Inflammatory macrophage treated with lipopolysaccharide for 1 hour (primary cell): Measurements from ENCODE around the gene JAG2.

Experiments
- DNase-seq, 2 donors: peaks; one replicate each; pipeline ENCODE4 v3.0.0-alpha.2; 2020 to 2022

JAG2 gene

DNA sequence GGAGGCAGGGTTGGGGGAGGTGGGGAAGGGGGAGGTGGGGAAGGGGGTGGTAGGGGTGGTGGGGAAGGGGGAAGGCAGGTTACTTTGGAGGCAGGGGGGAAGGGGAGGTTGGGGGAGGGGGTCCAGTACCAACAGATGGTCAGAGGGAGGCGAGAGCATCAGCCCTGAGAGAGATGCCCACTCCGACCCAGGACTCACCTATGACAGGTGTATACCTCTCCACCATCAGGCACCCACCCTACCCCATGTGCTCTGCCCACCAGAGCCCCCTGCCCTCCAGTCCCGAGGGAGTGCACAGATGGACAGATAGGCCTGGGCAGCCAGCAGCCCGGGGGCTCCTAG is 18.6 kb downstream of the JAG2 start:
- no peak for DNase-seq

DNA sequence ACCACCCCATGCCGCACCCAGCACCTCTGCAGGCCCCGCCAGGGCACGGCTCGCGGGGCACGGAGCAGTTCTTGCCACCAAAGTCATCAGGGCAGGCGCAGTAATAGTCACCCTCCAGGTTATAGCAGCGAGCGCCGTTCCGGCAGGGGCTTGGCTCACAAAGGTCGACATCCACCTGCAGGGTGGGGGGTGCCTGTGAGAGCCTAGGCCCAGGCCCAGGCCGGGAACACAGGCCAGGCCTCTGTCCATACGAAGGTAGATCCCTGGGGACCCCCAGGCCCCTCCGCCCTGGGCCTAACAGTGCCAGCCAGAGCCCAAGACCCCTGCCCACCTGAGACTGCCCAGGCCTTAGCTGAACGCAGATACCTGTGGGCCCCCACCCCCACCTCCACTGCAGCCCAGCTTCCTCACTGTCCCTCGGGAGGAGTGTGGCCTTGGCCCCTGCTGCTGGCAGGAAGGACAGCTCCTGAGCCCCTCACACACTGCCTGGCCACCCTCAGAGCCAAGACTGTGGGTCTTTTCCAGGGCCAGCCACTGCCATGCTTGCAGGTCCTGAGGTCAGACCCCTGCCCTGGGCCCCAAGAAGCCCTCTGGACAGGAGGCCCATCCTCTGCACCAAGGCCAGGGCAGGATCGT is 19.3 kb downstream of the JAG2 start:
- DNase-seq, result no peak

GRCh38 chr14:105148604-105149145 is 19.9 kb downstream of the JAG2 start:
- no peak for DNase-seq

GRCh38 chr14:105147671-105148603 is 20.6 kb downstream of the JAG2 start:
- no peak for DNase-seq

GRCh38 chr14:105146976-105147635 is 21.5 kb downstream of the JAG2 start:
- DNase-seq, result no peak

- no peak for DNase-seq
These were observed 22.2 kb downstream of the JAG2 start for GRCh38 chr14:105146181-105146975.

GRCh38 chr14:105145381-105146180 is 23.0 kb downstream of the JAG2 start:
- DNase-seq, result no peak

DNA sequence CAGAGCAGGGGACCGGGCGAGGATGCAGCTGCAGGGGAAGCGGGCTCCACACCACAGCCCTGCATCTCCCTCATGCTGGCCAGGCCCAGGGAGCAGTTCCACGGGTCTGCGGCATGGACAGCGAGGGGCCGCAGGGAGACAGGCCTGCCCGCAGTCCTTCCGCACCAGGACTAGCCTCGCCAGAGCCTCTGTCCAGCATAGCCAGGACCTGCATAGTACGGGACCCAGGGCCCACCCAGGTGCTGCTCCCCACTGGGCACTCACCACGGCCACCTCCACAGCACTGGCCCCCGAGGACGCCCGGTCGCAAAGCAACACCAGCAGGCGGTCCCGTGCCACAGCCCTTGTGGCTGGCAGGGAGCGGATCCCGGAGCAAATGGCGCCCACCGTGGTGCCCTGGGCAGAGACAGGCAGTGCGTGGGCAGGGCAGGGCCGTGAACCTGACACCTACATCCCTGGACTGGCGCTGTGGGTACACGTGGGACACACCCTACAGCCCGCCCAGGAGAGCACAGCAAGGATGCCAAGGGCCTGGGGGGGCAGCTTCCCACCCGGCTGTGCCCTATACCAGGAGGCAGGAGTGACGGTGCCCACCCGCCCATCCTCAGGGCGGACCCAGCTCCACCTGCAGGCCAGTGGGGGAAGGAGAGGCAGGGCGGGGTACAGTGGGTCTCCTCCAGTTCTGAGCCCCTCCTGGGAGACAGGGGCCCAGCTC is 23.8 kb downstream of the JAG2 start:
- DNase-seq, result no peak

GRCh38 chr14:105144026-105144665 is 24.4 kb downstream of the JAG2 start:
- DNase-seq, result no peak

- DNase-seq, result no peak
These were observed 25.0 kb downstream of the JAG2 start for GRCh38 chr14:105143451-105144025.

GRCh38 chr14:105142651-105143450 is 25.7 kb downstream of the JAG2 start:
- DNase-seq, result no peak

GRCh38 chr14:105141486-105142281 is 26.9 kb downstream of the JAG2 start:
- DNase-seq, result no peak

- no peak for DNase-seq
These were observed 27.6 kb downstream of the JAG2 start for GRCh38 chr14:105141026-105141425.

DNA sequence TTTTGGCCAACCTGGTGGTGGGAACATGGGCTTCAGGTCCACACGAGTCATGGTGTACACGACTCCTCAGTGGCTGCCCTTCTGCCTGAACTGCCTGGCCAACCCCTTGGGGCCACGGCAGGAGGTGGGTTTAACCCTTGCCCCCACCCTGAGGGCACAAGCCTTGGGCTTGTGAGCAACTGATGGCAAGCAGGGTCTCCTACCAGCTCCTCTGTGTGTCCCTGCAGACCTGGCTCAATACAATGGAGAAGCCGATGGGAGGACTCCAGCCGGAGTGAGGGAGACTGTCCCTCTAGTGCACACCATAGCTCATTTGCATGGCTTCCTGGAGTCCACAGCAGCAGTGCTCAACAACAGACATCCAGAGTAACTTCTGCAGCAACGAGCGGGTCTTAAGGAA is 28.0 kb downstream of the JAG2 start:
- no peak for DNase-seq

DNA sequence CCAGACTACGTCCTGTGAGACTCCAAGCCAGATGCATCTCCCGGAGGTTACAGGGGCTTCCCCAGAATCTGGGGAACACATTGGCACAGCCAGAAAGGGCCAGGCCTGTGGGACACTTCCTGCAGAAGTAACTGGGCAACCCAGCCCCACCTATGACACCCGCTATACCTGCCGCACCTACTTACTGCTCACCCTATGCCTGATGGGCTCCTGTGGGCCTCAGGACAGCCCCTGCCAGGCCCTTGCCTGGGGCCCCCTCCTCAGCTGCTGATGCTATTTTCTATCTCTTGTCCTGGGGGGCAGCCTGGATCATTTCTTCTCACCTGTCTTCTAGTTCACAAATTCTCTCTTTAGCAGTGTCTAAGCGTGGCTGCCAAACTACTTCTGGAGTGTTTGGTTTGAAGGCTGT is 28.7 kb downstream of the JAG2 start:
- DNase-seq, result no peak

DNA sequence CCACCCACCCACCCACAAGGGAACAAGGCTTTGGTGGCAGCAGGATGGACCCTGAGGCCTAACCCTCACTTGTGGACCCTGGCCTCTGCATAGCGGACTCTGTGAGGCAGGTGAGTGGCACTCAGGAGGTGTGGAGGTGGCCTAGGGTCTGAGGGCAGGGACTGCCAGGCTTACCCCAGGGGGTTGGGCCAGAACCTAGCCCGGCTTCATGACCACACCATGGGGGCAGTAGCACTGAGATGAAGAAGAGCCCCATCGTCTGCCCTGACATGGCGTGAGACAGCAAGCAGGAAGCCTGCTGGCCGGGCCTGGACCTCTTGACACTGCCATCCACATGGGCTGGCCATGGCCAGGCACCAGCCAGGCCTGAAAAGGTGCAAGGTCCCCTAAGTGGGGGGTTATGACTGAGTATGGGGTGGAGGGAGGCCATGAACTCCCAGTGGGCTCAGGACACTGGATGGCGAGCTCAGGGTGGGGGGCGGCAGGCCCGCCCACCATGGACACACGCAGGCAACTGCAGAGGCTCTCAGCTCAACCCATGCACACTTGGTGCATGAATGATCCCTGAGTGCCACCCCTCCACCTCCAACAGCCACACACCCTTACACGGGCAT is 29.3 kb downstream of the JAG2 start:
- DNase-seq, result no peak

- no peak for DNase-seq
These were observed 29.9 kb downstream of the JAG2 start for GRCh38 chr14:105138551-105139111.
